Nephron (organoid): Measurements from ENCODE around the gene VAV1.
"Not testable (repeated sequence)": the region's sequence is repeated elsewhere in the genome, so short reads cannot be mapped to it uniquely, and the experiment has no call there.

Experiments used
- H3K27ac Mint-ChIP-seq, 3 experiments: 2 replicates each; pipeline ENCODE4 v1.8.0; 2020; ENCODE audit warnings: mixed read lengths in 3 of 3, mild to moderate bottlenecking in 2 of 3, moderate library complexity in 1 of 3
- H3K27me3 Mint-ChIP-seq: 2 replicates; pipeline ENCODE4 v1.8.0; 2021; ENCODE audit warnings: low read depth, mild to moderate bottlenecking, moderate library complexity, mixed read lengths
- H3K36me3 Mint-ChIP-seq: 2 replicates; pipeline ENCODE4 v1.8.0; 2020; ENCODE audit warnings: low read depth, mixed read lengths
- H3K4me1 Mint-ChIP-seq: 2 replicates; pipeline ENCODE4 v1.8.0; 2020; ENCODE audit warnings: mixed read lengths
- H3K4me3 Mint-ChIP-seq, 3 experiments: 2 replicates each; pipeline ENCODE4 v1.8.0; 2020; ENCODE audit warnings: mild to moderate bottlenecking in 3 of 3, mixed read lengths in 3 of 3, moderate library complexity in 2 of 3
- H3K9me3 Mint-ChIP-seq: 2 replicates; pipeline ENCODE4 v1.8.0; 2020; ENCODE audit warnings: mixed read lengths
- TF ChIP-seq, protein P1 (sequence below), 3 experiments: fragments of 200-600 bp; sonication (generic); IDR thresholded peaks; one replicate each; pipeline ENCODE4 v1.5.0; 2021; ENCODE audit warnings: antibody characterized with exemption in 3 of 3; ENCODE audit not compliant: unreplicated experiment in 3 of 3

The VAV1 gene

DNA sequence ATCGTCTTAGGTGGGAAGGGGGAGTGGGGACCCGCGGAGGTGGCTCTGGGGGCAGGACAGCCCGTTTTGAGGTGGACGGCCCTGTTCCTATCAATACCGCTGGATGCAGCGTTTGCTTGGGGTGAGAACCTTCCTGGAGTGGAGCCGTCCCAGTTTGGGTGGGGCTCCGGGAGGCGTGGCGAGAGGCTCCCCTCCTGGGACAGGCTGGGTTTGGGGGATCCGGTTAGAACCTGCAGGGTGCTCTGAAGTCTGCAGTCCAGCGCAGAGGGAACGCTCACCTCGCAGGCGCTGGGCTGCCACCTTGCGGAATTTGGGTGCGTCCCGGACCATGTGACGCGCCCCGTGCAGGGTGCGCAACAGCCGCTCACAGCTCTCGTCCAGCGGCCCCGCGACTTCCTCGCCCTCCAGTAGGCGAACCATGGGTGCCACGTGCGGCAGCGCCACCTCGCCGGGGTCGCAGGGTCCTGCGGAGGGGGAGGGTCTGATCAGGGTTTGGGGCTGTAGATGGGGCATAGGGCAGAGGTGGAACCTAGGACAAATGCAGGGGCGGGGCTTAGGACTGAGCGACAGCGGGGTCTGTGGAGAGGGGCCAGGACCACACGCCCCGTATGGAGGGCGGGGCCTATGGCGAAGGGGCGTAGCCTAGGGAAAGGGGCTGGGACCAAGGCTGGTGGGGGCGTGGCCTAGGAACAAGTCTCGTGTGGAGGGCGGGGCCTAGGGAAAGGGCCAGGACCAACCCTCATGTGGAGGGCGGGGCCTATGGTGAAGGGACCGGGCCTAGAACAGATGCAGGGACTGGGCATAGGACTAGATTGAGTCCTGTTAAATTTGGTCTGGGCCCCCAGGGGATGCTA lies 19.1 kb upstream of the VAV1 start:
- TF ChIP-seq, protein P1, sequence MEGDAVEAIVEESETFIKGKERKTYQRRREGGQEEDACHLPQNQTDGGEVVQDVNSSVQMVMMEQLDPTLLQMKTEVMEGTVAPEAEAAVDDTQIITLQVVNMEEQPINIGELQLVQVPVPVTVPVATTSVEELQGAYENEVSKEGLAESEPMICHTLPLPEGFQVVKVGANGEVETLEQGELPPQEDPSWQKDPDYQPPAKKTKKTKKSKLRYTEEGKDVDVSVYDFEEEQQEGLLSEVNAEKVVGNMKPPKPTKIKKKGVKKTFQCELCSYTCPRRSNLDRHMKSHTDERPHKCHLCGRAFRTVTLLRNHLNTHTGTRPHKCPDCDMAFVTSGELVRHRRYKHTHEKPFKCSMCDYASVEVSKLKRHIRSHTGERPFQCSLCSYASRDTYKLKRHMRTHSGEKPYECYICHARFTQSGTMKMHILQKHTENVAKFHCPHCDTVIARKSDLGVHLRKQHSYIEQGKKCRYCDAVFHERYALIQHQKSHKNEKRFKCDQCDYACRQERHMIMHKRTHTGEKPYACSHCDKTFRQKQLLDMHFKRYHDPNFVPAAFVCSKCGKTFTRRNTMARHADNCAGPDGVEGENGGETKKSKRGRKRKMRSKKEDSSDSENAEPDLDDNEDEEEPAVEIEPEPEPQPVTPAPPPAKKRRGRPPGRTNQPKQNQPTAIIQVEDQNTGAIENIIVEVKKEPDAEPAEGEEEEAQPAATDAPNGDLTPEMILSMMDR (IDR thresholded peaks at IDR 0.05; ENCODE audit: unreplicated experiment in 3 of 3), result peak in 2 of 3 experiments; percentile 35 to 46
- peak overlapping the region; percentile 74 to 83 (median 80) for H3K4me3 Mint-ChIP-seq

DNA sequence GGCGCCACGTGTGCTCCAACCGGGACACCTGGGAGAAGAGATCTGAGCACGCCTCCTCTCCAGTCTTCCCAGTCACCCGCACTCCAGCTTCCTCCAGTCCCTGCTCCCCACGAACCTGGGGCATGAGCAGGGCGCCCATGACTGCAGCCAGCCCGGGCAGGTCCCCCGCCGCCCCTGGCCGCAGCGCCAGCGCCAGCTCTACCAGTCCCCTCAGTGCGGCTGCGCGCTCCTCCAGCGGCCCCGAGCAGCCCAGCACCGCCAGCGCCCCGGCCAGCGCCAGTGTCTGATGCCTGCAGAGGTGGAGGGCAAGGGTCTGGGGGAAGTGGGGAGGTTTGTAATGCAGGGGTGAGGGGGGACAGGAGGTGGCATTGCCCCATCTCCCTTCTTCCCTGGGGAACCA lies 18.4 kb upstream of the VAV1 start:
- TF ChIP-seq, protein P1 (IDR thresholded peaks at IDR 0.05; ENCODE audit: unreplicated experiment in 3 of 3), result no peak
- no peaks in the 10 kb centered on the region for H3K4me1 Mint-ChIP-seq
- no peak overlapping the region for H3K4me3 Mint-ChIP-seq
- no peak overlapping the region for H3K27ac Mint-ChIP-seq
- H3K27me3 Mint-ChIP-seq, result peaks cover 10% of the 10 kb centered on the region
- H3K9me3 Mint-ChIP-seq, result no peaks in the 10 kb centered on the region
- peaks cover 22% of the 10 kb centered on the region for H3K36me3 Mint-ChIP-seq

More for the DNA sequence above, 19.1 kb upstream of the VAV1 start:
- peak overlapping the region; percentile 42 to 97 (median 79) for H3K27ac Mint-ChIP-seq
- no peaks in the 10 kb centered on the region for H3K9me3 Mint-ChIP-seq
- no peaks in the 10 kb centered on the region for H3K4me1 Mint-ChIP-seq
- H3K27me3 Mint-ChIP-seq, result peaks cover 10% of the 10 kb centered on the region
- H3K36me3 Mint-ChIP-seq, result peaks cover 28% of the 10 kb centered on the region

- H3K9me3 Mint-ChIP-seq, result no peaks in the 10 kb centered on the region
- TF ChIP-seq, protein P1 (IDR thresholded peaks at IDR 0.05; ENCODE audit: unreplicated experiment in 3 of 3), result no peak
- peaks cover 10% of the 10 kb centered on the region for H3K27me3 Mint-ChIP-seq
- H3K4me3 Mint-ChIP-seq, result no peak overlapping the region
- no peak overlapping the region for H3K27ac Mint-ChIP-seq
- peaks cover 15% of the 10 kb centered on the region for H3K36me3 Mint-ChIP-seq
- no peaks in the 10 kb centered on the region for H3K4me1 Mint-ChIP-seq
These were observed 17.6 kb upstream of the VAV1 start for GRCh38 chr19:6754653-6755463.

DNA sequence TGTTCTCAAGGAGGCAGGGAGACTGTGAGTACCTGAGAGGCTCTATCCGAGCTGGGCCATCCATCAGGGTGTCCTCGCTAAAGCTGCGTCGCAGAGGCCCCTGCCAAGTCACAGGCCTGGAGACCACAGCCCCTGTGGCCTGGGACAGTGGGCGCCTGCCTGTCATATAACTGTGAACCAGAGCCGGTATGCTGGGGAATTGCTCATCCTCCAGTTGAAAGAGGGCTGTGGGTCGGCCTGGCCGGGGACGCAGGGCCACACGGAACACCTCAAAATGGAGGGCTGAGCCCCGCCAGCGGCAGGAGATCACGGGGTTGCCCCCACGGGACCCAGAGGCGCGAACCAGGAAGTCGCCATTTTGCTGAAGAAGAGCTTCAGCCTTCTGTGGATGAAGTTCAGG lies 11.9 kb upstream of the VAV1 start:
- no peaks in the 10 kb centered on the region for H3K36me3 Mint-ChIP-seq
- no peak overlapping the region for H3K27ac Mint-ChIP-seq
- H3K4me3 Mint-ChIP-seq, result no peak overlapping the region
- H3K27me3 Mint-ChIP-seq, result peaks cover 11% of the 10 kb centered on the region
- H3K9me3 Mint-ChIP-seq, result no peaks in the 10 kb centered on the region
- TF ChIP-seq, protein P1 (IDR thresholded peaks at IDR 0.05; ENCODE audit: unreplicated experiment in 3 of 3), result no peak
- no peaks in the 10 kb centered on the region for H3K4me1 Mint-ChIP-seq

GRCh38 chr19:6761053-6761676 lies 11.3 kb upstream of the VAV1 start:
- H3K4me1 Mint-ChIP-seq, result peaks cover 3% of the 10 kb centered on the region
- no peaks in the 10 kb centered on the region for H3K9me3 Mint-ChIP-seq
- TF ChIP-seq, protein P1 (IDR thresholded peaks at IDR 0.05; ENCODE audit: unreplicated experiment in 3 of 3), result no peak
- no peaks in the 10 kb centered on the region for H3K36me3 Mint-ChIP-seq
- H3K27ac Mint-ChIP-seq, result no peak overlapping the region
- peaks cover 16% of the 10 kb centered on the region for H3K27me3 Mint-ChIP-seq
- no peak overlapping the region for H3K4me3 Mint-ChIP-seq

GRCh38 chr19:6762253-6762797 lies 10.2 kb upstream of the VAV1 start:
- H3K4me3 Mint-ChIP-seq, H3K9me3 Mint-ChIP-seq, H3K27ac Mint-ChIP-seq, H3K36me3 Mint-ChIP-seq: not testable (repeated sequence)
- H3K4me1 Mint-ChIP-seq, result peaks cover 11% of the 10 kb centered on the region
- H3K27me3 Mint-ChIP-seq, result peaks cover 28% of the 10 kb centered on the region
